GM19463 (cell line): ENCODE measurements around the gene CYP2W1.
"Not testable (repeated sequence)": the region's sequence is repeated elsewhere in the genome, so short reads cannot be mapped to it uniquely, and the experiment has no call there.

ENCODE experiments used
- ATAC-seq: cut with Tn5 transposase; IDR thresholded peaks from one replicate; pipeline ENCODE4 v1.9.1; 2021; ENCODE audit warnings: mild to moderate bottlenecking, moderate library complexity; ENCODE audit not compliant: unreplicated experiment

The CYP2W1 gene

DNA sequence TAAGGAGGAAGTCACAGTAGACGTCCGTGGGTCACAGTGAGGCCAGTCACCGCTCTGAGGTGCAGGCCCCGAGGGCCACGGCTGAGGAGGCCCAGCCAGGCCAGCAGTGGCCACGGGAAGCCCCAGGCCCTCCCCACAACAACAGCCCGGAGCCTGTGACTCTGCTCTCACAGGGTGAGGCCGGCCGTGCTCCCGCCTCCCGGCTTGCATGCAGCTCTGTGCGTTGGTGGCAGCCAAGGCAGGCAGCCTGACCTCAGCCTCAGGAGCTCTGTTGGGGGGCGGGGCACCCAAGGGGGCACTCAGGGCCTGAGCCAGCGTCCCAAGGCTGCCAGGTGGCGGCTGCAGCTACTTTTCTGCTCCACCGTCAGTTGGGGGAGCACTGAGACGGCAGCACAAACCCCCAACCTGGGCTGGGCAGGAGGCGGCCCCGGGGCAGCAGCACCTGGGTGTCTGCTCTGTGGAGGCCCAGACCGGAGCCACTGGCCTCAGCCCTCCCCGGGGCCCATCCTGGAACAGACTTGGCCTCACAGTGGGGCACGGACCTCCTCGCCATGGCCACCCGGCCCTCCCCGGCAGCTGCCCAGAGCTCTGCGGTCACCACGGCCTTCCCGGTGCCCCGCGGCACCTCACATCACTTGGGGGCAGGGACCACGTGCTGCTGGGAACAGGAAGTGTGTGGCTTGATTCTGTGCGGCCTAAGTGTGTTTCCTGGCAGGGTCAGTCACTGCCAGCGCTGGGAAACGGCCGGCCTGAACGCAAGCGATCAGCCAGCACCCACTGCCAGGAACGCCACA is 13.3 kb downstream of the CYP2W1 start:
- no peak for ATAC-seq

GRCh38 chr7:997404-998395 is 14.7 kb downstream of the CYP2W1 start:
- no peak for ATAC-seq

- ATAC-seq = no peak
These were observed 16.3 kb downstream of the CYP2W1 start for GRCh38 chr7:999149-999879.

DNA sequence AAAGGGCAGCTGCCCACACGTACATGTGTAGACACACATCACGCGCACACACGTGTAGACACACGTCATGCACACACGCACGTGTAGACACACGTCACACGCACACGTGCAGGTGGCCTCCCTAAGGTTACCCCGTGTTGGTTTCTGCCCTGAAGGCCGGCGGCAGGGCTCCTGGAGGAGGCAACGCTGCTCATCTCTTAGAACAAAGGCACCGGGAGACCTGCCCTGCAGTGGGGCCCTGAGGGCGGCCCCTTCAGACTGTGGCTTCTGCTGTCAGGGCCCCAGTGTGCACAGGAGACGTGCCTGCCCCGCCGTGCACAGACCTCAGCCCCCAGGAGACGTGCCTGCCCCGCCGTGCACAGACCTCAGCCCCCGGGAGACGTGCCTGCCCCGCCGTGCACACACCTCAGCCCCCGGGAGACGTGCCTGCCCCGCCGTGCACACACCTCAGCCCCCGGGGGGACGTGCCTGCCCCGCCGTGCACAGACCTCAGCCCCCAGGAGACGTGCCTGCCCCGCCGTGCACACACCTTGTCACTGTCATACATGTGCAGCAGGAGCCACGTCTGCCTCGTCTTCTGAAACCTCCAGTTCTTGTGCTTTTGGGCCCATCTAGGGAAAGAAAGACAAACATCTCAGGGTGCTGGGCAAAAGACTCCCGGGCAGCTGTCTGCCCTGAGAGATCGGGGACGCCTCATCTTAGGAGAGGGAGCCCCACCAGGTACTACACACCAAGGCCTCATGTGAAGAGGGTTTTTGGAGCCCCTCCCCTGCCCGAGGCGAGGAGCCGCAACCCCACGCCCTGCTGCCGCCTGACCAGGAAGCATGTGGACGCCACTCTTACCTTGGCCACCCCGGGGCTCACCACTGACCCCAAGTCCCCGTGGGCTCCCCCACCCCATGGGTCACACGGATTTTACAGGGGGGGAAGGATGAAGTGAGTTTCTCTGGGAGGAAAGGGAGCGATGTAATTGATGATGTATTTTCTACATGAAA is 17.3 kb downstream of the CYP2W1 start:
- no peak for ATAC-seq

GRCh38 chr7:1001069-1001770 is 18.2 kb downstream of the CYP2W1 start:
- ATAC-seq = not testable (repeated sequence)

DNA sequence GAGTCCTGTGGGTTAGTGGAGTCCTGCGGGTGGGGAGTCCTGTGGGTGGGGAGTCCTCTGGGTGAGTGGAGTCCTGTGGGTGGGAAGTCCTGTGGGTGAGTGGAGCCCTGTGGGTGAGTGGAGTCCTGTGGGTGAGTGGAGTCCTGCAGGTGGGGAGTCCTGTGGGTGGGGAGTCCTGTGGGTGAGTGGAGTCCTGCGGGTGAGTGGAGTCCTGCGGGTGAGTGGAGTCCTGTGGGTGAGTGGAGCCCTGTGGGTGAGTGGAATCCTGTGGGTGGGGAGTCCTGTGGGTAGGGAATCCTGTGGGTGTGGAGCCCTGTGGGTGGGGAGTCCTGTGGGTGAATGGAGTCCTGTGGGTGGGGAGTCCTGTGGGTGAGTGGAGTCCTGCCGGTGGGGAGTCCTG is 19.0 kb downstream of the CYP2W1 start:
- ATAC-seq = not testable (repeated sequence)

GRCh38 chr7:1002445-1002844 is 19.5 kb downstream of the CYP2W1 start:
- not testable (repeated sequence) for ATAC-seq

- no peak for ATAC-seq
These were observed 21.3 kb downstream of the CYP2W1 start for GRCh38 chr7:1004018-1004852.

DNA sequence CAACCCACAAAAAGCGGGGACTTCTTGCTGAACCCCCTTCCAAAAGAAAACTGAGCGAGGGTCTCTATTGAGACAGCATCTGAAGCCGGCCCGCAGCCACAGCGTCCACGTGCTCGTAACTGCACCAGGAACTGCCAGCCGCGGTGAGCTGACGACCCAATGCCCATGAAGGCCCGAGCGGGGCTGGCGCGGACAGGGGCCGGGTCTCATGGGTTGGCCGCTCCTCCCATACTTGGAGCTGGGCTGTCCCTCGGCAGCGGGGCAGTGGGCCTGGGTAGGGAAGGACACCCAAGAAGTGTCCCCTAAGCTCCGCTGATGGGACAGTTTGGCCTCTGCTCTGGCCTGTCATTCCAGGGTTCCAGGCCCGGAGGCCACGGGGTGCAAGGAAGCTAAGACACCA is 22.3 kb downstream of the CYP2W1 start:
- ATAC-seq = no peak

DNA sequence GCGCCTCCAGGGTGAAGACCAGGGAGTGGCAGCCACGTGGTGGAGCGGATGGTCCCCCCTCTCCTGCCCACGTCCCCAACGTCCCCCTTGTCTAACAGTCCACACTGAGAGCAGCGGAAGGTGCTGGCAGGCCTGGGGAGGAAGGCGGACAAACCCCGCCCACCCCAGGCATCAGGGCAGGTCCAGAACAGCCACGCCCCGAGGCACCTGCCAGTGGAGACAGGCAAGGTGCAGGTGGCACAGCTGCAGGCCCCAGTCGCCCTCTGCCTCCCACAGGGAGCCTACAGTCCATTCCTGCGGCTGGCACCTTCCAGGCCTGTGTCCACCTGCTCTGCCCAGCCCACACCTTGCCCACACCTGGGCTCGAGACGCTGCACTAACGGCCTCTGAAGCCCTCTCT is 24.9 kb downstream of the CYP2W1 start:
- no peak for ATAC-seq

DNA sequence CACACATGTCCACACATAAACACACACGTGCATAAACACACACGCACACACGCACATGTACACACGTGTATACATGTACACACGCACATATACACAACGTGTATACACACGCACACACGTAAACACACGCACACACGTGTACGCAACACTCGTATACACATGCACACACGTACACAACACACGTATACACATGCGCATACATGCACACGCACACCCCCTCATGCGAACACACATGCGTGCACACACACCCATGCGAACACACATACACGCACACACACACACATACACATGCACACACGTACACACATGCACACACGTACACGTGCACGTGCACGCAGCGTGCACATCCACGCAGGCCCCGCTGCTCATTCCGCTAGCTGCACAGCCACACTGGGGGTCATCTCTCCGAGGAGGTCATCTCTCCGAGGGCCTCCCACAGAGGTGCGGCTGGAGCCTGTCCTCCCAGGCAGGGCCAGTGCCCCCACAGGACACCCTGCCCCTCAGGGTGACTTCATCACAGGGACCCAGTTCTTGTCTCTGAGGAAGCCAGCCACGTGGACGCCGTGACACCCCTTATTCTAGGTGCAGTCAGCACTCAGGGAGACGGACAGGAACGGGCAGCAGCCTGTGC is 25.9 kb downstream of the CYP2W1 start:
- ATAC-seq = no peak

DNA sequence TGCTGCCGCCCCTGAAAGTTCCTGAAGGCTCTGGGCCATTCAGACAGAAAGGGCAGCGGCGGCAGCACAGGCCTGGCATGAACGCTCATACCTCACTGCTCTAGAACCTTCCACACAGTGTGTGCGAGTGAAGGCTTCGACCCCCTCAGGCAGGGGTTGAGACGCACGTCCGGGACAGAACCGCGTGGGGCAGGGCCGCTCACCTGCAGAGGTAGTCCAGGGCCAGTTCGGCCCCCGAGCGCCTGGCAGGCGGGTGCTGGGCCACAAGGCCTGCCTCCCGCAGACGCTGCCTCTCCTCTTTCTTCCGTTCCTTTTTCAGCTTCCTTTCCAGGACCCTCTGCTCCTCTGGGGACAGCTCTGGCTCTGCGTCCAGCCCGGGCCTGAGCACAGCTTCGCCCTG is 26.8 kb downstream of the CYP2W1 start:
- no peak for ATAC-seq

- ATAC-seq = no peak
These were observed 27.2 kb downstream of the CYP2W1 start for GRCh38 chr7:1010226-1010625.

DNA sequence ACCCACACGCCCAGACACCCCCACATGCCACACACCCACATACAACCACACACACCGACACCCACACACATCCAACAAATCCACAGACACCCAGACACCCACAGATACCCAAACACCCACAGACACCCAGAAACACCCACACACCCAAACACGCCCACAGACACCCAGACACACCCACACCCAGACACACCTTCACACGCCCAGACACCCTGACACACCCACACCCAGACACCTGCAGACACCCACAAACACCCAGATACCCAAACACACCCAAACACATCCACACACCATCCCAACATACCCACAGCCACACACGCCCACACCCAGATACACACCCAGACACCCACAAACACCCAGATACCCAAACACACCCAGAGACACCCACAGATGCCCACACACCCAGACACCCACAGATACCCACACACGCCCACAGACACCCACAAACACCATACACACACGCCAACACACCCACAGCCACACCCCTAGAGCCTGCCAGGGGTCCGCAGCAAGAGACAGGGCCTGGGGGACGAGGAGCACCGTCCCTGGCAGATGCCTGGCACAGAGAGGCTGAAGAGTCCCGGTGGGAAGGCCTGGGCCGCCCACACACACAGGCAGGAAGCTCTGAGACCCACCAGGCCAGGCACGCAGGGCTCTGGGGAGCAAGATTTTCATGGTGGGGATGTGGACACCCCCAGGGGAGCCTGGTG is 28.5 kb downstream of the CYP2W1 start:
- ATAC-seq = no peak

DNA sequence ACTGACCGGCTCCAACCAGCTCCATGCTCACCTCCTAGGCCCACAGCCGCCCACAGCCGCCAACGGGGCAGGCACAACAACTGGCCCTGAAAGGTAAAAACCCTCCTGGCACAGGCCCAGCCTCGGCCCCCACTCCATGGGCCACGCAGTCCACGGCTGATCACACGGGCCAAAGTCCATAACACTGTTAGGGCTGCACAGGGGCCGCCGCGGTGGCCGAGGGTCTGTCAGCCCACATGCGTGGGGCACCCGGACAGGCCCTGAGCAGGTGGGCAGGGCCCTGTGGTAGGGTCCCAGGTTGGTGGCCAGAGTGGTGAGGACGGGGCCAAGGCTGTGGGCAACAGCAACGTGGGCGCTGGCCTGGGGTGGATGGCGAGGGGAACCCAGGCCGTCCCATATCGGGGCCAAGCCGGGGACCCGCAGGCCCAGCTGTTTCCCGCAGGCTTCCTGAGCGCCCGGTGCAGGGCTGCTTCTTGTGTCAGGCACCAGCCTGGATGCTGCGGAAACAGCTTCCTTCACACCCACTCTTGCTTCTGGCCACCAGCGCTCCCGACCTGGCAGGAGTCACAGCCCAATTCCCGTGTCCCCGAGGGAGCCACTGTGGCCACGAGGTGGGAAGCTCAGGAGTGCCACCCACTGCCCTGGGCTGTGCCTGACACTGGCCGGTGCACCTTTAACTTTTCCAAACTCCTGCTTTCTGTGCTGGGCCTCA is 29.2 kb downstream of the CYP2W1 start:
- ATAC-seq = no peak

DNA sequence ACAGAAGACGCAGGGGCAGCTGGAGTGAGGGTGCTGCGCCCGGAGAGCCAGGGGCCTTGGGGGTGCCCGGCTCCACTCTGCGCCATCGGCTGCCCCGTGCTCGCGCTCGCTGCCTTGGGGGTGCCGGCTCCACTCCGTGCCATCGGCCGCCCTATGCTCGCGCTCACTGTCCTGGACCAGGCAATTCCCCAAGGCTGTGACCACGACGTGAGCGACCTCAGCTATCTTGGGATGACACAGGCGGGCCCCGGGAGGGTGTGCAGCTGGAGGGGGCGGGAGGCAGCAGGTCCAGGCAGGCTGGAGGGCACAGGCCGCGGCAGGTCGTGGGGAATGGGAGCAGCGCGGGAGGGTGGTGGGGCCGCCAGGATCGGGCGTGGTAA is 29.7 kb downstream of the CYP2W1 start:
- no peak for ATAC-seq

- no peak for ATAC-seq
These were observed 30.6 kb downstream of the CYP2W1 start for GRCh38 chr7:1013581-1013980.
